DMS53 treated with DMSO at 0.1 percent for 48 hours (cell line): ENCODE measurements around the gene SNRK.

ENCODE experiments used
- DNase-seq: peaks from one replicate; lab custom pipeline; 2025; ENCODE audit not compliant: unreplicated experiment; lab: John Stamatoyannopoulos, UW

The SNRK gene

DNA sequence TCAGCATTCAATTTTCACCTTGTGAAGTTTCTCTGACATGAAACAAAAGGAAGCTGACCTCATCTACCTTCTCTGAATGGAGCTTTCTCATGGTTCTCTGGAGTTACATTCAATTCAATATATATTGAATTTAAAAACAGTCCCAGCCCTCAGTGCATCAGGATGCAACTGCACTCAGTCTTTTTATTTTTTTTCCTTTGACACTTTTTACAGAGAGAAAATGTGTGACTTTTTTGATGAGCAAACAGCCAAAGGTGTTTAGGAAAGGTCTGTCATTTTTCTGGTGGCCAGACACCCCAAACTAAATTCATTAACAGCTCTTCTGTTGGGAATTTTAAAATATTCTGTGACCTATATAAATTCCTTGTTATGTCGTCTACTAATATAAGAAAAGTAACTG lies 19.3 kb upstream of the SNRK start:
- DNase-seq = no peak

DNA sequence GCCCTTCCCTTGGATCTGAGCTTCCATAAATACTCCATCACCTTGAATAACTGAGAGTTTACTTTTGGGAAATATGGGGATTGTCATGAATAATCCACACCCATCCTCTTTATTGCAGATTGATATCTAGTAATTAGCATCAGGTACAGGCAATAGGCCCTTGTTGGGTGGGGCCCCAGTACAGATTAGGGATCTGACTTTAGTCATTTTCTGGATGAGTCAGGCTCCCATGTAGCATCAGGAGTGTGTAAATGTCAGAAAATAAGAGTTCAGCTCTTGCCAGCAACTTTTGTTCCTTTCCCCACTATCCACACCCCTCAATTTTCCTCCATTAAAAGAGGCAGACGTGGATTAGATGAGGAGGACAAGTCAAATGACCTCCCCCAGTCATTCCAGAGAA lies 17.7 kb upstream of the SNRK start:
- no peak for DNase-seq

DNA sequence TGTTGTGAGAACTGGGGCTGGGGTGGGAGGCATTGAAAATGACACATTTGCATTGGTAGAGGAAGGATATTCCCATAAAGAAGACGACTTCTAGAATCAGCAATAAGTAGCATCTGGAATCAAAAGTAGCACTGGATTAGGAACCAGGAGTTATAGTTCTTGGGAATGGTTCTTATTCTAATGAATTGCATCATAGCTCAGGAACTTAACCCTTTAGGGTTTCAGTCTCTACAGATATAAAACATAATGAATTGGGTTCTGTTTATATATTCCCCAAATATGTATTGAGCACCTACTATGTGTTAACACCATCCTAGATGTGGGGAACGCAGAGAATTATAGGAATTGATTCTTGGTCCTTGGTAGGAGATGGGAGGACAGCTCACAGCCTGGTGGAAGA lies 16.3 kb upstream of the SNRK start:
- DNase-seq = no peak

DNA sequence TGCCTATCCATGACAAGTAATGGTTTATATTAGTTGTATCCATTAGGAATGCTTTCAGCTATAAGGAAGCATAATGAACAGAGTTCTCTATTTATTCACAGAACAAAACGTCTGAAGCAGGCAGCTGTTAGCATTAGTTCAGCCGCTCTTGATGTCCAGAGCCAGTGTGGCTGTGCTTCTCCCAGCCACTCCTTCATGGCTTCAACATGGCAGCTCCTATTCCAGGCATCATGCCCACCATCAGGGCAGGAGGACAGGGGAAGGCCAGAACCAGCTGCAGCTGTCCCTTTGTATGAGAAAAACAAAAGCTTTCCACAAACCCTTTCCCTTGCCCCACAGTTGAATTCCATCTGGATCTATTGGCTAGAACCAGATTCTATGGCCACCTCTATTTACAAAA lies 12.9 kb upstream of the SNRK start:
- DNase-seq = no peak

DNA sequence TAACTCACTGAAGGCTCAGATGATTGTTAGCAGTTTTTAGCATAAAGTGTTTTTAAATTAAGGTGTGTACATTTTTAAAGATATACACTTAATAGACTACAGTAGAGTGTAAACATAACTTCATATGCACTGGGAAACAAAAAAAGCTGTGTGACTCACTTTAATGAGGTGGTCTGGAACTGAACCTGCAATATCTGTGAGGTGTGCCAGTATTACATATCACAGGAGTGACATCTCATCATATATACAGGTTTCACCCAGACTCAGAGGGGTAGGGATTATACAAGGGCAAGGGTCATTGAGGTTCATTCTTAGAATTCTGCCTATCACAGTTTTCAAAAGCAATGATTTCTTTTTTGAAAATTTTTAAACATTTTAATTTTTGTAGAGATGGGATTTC lies 7.3 kb upstream of the SNRK start:
- DNase-seq = no peak

DNA sequence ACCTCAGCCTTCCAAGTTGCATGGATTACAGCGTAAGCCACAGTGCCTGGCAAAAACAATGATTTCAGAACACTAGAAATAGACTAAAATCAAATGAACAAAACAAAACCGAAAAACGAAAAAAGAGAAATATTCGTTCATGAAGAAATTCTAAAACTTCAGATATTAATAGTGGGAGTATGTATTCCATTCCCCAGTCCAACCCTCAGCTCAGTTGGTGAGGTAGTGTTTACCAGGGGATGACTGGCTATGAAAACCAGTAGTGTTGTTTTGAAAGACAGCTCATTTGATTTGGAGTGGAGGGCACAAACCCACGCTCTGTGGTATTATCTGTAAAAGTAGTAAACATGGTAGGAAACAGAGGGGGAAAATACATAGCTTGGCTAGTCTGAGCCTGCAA lies 6.8 kb upstream of the SNRK start:
- DNase-seq = no peak

DNA sequence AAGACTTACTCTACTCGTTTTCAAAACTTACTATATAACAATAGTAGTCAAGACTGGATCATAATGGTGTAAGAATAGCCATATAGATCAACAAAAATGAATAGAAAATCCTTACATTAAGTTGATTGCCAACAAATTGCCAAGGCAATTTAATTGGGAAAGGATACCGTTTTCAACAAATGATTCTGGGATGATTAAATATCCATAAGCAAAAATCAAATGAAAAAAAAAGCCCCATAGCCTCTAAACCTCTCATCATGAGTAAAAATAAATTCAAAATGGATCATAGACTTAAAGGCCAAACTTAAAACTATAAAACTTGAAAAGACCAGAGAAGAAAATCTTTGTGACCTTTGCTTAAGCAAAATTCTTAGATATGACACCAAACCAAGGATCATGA lies 5.3 kb upstream of the SNRK start:
- no peak for DNase-seq

DNA sequence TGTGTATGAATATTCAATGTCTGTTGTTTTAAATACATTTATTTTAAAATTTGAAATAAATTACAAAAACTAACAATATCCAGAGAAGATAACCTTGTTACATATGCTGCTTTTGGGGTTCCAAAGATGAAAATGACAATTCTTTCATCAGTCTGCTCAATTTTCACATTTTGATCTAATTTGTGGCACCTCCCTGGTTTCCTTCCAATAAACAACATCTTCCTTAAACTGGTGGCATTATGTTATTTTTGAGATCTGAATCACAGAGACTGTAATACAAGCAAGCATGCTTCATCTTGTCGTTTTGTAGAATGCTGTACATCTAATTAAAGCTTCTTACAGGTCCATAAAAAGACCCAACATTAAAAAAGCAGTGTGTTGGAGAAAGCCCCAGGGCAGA lies 2.2 kb upstream of the SNRK start:
- no peak for DNase-seq

DNA sequence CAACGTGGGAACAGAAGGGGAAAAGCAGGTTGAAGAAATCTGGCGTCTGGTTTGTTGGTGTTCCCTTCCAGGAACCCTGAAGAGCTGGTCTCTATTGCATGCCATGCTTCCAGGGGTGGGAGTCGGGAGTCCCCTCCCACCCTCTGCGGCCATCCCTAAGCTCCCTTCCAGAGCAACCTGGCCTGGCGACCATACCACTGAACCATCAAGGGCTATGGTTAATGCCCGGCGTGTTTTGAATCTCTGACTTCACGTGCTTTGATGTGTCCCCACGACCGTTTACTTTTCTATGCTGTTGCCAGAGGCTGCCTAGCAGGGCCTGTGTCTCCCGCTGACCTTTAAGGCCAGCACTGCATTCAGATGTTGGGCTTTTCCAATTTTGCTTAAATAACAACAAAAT lies 696 bp upstream of the SNRK start:
- DNase-seq = no peak

DNA sequence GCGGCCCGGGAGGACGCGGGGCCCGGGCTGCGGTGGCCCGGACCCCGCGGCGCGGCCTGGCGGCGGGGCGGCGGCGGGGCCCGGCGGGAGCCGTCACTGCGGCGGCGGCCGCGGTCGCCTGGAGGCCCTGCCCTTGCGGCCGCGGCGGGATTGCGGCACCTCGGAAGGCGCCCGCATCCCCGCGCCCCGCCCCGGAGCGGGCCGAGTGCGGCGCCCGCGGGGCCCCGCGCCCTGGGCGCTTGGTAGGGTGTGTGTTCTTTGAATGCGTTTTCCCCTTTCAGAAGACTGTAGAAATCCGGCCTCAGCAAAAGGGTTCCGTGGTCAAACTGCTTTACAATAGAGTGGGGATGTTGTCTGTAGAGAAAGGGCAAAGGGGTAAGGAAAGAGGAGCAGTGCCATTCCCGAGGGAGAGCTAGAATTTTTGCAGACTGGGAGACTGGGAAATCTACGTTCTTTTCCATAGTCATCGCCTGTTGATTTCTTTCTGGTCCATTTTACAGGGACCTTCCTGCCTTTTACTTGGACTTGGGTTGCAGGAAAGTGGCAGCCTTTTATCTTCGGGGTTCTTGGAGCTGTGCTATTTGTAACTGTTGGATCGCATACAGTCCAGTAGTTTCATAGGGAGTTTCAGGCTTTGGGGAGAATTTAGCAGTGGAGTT lies 630 bp downstream of the SNRK start:
- DNase-seq = no peak

DNA sequence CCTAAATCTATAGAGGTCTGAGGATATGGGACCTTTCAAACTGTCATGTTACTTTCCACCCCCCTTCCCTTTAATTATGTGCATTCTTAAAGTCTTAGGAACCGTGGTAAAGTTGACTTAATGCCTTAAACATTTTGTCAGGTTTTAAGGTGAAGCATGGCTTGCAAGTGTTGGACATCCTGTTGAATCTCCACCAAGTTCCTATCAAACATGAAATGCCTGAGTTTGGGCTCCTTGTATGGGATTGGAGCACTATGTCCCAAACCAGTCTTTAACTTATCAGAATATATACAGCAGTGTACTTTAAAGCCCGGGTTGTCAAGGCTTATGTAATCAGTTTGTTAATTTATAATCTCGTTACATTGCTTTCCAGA lies 1.1 kb downstream of the SNRK start:
- DNase-seq = no peak

DNA sequence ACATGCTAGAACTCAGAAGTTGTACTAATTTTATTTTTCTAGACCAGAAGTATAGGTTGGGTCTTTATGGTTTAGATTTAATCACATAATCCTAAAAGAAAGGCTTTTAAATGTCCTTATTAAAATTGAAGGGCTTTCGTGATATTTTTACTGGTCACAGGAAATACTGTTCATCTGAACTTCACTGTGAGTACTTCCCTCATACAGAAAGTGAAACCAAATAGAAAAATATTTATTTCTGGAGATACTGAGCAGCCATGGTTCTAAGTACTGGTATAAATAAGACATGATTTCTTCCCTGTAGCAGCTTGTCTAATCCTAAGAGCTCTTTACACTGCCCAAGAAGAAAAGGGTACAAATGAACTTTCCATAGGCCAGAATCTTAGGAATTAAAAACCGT lies 2.0 kb downstream of the SNRK start:
- no peak for DNase-seq

DNA sequence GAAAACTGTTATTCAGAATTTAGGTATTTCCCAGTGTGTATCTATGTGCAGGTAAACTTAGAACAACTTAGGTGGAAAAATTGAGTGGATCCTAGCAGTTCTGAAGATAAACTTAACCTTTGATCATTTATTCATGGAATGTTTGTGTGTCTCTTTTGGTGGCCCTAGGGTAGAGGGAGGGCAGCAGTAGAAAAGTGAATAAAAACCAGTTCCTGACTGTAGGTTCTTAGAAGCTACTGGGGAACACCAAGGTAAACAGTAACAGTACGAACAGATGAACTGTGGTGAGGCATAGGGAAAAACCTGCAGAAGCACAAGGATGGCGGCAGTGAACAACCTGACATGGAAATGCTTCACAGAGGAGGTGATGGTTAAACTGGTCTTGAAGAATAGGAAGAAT lies 2.5 kb downstream of the SNRK start:
- DNase-seq = no peak

DNA sequence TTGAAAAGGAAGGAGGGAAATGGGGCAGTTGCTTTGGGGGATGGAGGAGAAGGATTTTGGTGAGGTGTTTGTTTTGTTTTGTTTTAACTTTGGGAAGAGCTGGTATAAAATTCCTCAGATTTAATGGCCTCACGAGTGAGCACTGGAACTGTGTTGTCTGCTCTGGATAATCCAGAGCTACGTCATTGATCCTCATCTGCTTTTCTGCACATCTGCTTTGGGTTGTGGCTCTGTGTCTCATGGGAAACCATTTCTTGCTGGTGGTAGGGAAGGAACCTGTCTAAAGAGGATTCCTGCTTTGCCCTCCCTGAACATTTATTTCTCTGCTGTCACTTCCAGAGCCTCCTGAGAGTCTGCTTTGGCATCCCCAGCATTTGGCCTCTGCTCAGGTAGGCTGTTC lies 3.1 kb downstream of the SNRK start:
- DNase-seq = no peak

DNA sequence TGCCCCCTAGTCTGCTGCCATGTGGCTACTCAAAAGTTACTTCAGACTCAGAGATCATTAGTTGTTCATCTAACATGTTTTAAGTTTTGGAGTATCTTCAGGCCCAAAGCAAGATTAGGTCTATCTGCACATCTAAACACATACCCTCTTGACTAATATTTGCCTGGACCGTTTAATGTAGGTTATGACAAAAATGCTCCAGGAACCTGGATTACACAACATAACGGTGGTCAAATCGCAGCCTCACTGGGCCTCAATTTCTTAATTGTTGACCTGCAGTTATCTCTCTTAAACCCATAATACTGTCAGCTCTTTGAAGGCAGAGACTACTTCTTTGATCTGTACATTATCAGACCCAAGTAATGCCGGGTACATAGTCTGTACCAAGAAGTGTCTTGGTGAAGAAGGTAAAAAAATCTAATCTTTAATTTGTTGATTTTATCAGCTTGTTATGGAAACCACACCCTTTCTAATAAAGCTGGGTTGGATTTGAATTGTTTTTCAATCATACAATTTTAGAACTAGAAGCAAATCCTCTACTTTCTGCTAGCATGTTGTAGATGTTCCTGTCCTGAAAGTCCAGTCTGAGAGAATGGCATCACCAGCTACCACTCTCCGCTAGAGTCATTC lies 3.6 kb downstream of the SNRK start:
- DNase-seq = no peak

DNA sequence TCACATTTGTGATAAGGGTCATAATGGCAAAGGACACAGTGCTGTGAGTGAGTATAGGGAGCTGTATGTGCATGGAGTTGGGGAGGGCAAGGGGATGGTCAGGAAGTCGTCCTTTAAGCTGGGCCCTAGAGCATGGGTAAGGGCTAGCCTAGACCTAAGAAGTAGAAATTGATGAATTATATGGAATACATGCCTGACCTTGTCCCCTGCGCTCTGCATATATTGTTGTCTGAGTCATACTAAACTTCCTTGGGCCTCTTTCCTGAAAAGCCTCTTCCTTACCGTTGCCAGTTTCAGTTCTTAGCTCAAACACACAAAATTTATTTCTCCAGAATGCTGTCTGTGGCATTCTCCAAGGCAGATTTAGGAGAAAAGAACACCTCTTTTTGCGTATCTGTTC lies 4.6 kb downstream of the SNRK start:
- no peak for DNase-seq

DNA sequence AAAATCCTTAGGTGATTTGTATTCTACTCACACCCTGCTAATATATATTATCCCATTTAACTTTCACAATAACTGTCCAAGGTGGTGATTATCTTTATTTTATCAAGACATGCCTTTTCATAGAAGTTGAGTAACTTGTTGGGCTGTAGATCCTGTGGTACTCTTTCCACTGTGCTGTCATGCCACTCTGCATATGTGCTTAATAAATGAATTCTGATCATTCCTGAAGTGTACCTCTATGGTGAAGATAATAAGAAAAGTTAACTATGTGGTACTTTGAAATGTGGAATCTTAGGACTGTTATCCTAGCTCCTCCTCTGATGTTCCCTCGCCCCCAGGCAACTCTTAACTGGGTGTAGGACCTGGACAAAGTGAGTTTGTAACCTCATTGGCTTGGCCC lies 5.2 kb downstream of the SNRK start:
- DNase-seq = no peak

DNA sequence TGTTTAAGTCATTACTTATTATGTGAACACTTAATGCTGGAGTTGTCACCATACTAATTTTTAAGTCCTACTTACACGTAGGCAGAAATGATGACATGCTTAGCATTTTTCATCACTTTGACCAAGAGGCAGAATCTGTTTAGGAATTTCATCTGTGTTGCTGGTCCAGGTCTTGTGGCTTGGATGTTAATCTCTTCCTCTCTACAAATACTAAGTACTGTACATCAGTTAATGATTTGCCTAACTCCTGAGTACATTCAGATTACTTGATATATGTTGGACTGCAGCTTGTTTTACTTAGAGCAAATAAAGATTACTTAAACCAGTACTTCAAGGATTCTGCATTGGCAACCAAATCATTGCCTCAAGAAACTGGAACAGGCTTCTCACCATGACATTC lies 8.6 kb downstream of the SNRK start:
- no peak for DNase-seq

DNA sequence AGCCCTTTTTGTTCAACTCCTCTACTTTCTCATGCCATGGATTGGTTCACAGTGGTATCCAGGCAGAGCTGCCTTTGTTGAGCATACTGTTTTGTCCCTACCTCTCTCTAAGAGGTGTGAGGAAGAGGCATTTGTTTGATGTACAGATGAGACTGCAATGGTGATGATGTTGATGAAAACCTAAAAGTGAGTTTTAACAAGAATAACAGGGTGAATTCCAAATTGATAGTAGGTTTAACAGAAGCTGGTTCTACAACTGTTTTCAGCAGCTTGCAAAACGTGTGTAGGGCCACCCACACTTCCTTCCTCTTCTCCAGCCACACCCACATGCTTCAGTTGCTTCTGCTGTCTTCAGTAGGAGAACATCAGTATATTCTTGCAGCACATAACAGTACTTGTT lies 10.2 kb downstream of the SNRK start:
- no peak for DNase-seq

DNA sequence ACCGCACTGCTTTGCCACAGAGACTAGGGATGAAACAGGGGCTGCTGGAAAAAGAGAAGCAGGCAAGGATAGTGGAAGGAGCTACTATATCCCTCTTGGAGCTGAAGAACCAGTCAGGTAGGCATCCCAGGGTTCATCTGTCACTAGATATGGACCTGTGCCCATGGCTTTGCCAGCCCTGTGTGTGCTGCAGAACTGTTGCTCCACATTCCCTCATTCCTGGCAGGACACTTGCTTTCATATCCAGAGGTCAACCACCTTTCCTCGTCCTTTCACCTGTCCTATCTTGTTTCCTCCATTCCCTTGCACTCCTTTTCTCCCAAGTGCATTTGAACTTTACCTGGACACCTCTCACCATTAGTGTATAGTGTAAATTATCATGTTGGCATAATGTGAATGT lies 12.0 kb downstream of the SNRK start:
- no peak for DNase-seq

DNA sequence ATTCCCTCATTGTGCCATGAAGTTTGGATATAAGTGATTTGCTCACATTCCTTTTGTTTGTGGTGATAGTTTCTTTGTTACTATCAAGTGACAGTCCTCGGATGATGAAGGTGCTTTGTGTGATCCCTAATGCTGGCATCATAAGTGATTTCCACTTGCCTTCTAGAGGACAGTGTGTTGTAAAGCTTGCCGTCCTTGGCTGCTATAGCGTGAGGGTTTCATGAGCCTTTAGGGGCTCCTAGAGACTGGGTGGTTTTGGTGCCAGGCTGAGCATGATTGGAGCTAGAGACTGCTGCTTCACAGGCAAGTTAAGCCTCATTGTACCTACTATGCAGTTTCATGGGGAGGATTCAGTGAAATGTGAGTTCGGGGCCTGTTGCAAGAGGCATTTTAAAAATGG lies 12.4 kb downstream of the SNRK start:
- no peak for DNase-seq

DNA sequence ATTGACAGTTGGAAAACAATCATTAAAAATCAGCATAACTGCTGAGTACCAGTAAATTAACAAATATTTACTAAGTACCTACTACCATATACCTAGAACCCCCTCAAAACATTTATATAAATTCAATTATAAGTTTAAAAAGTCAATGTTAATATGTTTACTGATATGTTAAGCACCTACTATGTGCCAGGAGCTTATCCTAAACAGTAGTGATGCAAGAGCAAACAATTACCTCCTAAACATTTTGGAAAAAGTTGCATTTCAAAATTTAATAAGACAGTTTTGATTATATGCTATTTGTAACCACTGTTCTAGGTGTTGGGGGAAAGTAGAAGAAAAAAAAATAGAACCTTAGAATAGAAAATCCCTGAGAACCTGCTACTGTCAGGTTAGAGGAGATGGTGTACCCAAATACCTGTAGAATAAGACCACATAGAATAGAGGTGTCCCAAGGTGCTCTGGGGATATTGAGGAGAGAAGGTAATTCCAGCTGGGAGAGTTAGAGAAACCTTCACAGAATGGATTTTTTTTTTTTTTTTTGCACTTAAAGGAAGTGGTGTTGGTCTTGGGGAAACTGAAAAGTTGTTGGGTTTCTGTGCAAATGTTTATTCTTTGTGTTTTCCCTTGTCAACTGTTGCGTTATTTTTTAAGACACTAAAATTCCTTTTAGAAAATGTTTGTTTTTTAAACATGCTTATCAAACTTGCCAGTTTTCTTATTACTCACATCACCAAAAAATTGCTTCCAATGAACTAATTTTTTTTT lies 16.0 kb downstream of the SNRK start:
- no peak for DNase-seq

DNA sequence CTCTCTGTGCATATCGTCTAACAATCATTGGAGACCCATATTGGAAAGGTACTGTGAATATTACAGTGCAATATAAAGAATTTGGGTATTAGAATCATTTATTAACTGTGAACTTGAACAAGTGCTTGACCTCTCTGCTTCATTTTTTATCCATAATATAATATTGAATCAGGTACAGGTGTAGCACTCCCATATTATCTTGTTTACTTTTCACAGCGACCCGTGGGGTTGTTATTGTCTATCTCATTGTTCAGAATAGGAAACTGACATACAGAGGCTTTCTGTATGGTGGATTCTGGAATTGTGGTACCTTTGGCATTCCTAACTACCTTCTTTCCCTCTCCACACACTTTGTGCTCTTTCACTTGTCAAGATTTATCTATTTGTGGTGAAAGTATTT lies 17.8 kb downstream of the SNRK start:
- no peak for DNase-seq
